HCT116 (cell line): ENCODE data around the gene DHRS12. TPM values are rescaled to one million over a fixed set of nuclear protein-coding genes. Genes with fewer than 3 reads are reported as not detected.

ENCODE experiments used
- ATAC-seq: fragments of 200-7000 bp; cut with Tn5 transposase; 2 replicates; pipeline ENCODE4 v1.9.1; 2020; ENCODE audit warnings: mild to moderate bottlenecking, moderate library complexity
- BruUV-seq: library from RNA; stranded (reverse); fragments of 400-500 nt; replicated peaks from 2 replicates; lab custom pipeline; 2021; lab: Mats Ljungman, UMichigan
- CTCF ChIA-PET: fragments of 300-600 bp; sonication (Branson Sonifier 250); formaldehyde crosslinking; loops from one replicate; lab custom pipeline; 2021; ENCODE audit warnings: antibody characterized with exemption; lab: Charles Lee
- POLR2A ChIA-PET: fragments of 300-600, 350-600 bp; sonication (Branson Sonifier 250); formaldehyde crosslinking; loops from one replicate; lab custom pipeline; 2021; ENCODE audit warnings: antibody characterized with exemption; lab: Charles Lee
- RAD21 ChIA-PET, 2 experiments: fragments of 300-600 bp; sonication (Branson Sonifier 250); formaldehyde crosslinking; loops; one replicate each; lab custom pipeline; 2023; ENCODE audit warnings: low total read pairs in 2 of 2; ENCODE audit not compliant: uncharacterized antibody in 2 of 2, unreplicated experiment in 2 of 2, low non-redundant PET in 1 of 2; lab: Charles Lee
- DNase-seq: peaks from one replicate; pipeline ENCODE4 v3.0.0-alpha.2; 2010; ENCODE audit warnings: low read depth, low spot score
- H2AFZ ChIP-seq: fragments of 200-600 bp; shearing (Covaris generic), sonication (generic); 2 replicates; pipeline ENCODE4 v1.6.1; 2017; ENCODE audit warnings: low read depth, mixed run types, mixed read lengths, antibody characterized with exemption, low read length; ENCODE audit not compliant: poor library complexity, severe bottlenecking
- H3K27ac ChIP-seq: 2 replicates; pipeline ENCODE4 v1.5.1; 2012; ENCODE audit warnings: low read depth, low read length
- H3K27me3 ChIP-seq: fragments of 200-600 bp; sonication (generic); 2 replicates; pipeline ENCODE4 v1.6.1; 2016; ENCODE audit warnings: mixed run types, low read length, mixed read lengths; ENCODE audit not compliant: insufficient read depth
- H3K36me3 ChIP-seq, 2 experiments: fragments of 200-500 bp in 1 of 2; fragments of 200-600 bp in 1 of 2; sonication (Bioruptor generic) in 1 of 2; sonication (generic) in 1 of 2; 2 replicates each; pipeline versions ENCODE4 v1.5.1 to v1.6.1; 2014 to 2016; ENCODE audit warnings: low read length in 2 of 2, inconsistent platforms in 1 of 2, mixed read lengths in 1 of 2, mixed run types in 1 of 2; ENCODE audit not compliant: insufficient read depth in 2 of 2, control insufficient read depth in 1 of 2
- H3K4me1 ChIP-seq, 2 experiments: fragments of 200-600 bp in 1 of 2; sonication (generic) in 1 of 2; 2 replicates each; pipeline versions ENCODE4 v1.5.1 to v1.6.1; 2012 to 2017; ENCODE audit warnings: low read length in 2 of 2, inconsistent platforms in 1 of 2, mild to moderate bottlenecking in 1 of 2, mixed read lengths in 1 of 2, mixed run types in 1 of 2, moderate library complexity in 1 of 2; ENCODE audit not compliant: insufficient read depth in 2 of 2, control insufficient read depth in 1 of 2
- H3K4me2 ChIP-seq: fragments of 200-600 bp; sonication (generic); 2 replicates; pipeline ENCODE4 v1.6.1; 2017; ENCODE audit warnings: mixed run types, low read length, mixed read lengths
- H3K4me3 ChIP-seq, 2 experiments: fragments of 200-600 bp in 1 of 2; sonication (generic) in 1 of 2; replicated peaks in 1 of 2; 2 replicates each; pipeline ENCODE4 v1.5.1; 2011 to 2016; ENCODE audit warnings: low read length in 2 of 2, control low read depth in 1 of 2, low read depth in 1 of 2, mild to moderate bottlenecking in 1 of 2, mixed read lengths in 1 of 2, mixed run types in 1 of 2
- H3K79me2 ChIP-seq: fragments of 200-600 bp; sonication (generic); 2 replicates; pipeline ENCODE4 v1.6.1; 2017; ENCODE audit warnings: mild to moderate bottlenecking, mixed run types, low read length, moderate library complexity, mixed read lengths; ENCODE audit not compliant: insufficient read depth
- H3K9ac ChIP-seq: fragments of 200-600 bp; sonication (generic); 2 replicates; pipeline ENCODE4 v1.6.1; 2016; ENCODE audit warnings: low read length, mixed read lengths
- H3K9me2 ChIP-seq: fragments of 200-600 bp; sonication (generic), shearing (Covaris generic); 2 replicates; pipeline ENCODE4 v1.6.1; 2017; ENCODE audit warnings: mixed run types, mild to moderate bottlenecking, moderate library complexity; ENCODE audit not compliant: insufficient read depth
- H3K9me3 ChIP-seq, 2 experiments: fragments of 200-500 bp in 1 of 2; fragments of 200-600 bp in 1 of 2; sonication (Bioruptor generic) in 1 of 2; sonication (generic) in 1 of 2; 2 replicates each; pipeline ENCODE4 v1.6.1; 2014 to 2017; ENCODE audit warnings: low read length in 2 of 2, mixed read lengths in 2 of 2, inconsistent platforms in 1 of 2, low read depth in 1 of 2, mild to moderate bottlenecking in 1 of 2, mixed run types in 1 of 2, moderate library complexity in 1 of 2; ENCODE audit not compliant: control insufficient read depth in 1 of 2, insufficient read depth in 1 of 2
- H4K20me1 ChIP-seq: fragments of 200-600 bp; sonication (generic), shearing (Covaris generic); 2 replicates; pipeline ENCODE4 v1.6.1; 2017; ENCODE audit warnings: mixed run types, mild to moderate bottlenecking, moderate library complexity; ENCODE audit not compliant: insufficient read depth
- CEBPB ChIP-seq: IDR thresholded peaks from 2 replicates; pipeline ENCODE4 v1.6.1; 2012; ENCODE audit warnings: low read depth
- ELF1 ChIP-seq: IDR thresholded peaks from 2 replicates; pipeline ENCODE4 v1.6.1; 2012; ENCODE audit warnings: low read depth, borderline replicate concordance
- EZH2phosphoT487 ChIP-seq: fragments of 200-600 bp; IDR thresholded peaks from 2 replicates; pipeline ENCODE4 v1.6.1; 2018; ENCODE audit warnings: antibody characterized with exemption, borderline replicate concordance
- FOSL1 ChIP-seq: IDR thresholded peaks from 2 replicates; pipeline ENCODE4 v1.6.1; 2012; ENCODE audit warnings: low read depth
- MAX ChIP-seq: IDR thresholded peaks from 2 replicates; pipeline ENCODE4 v1.6.1; 2012
- POLR2A ChIP-seq: IDR thresholded peaks from 2 replicates; pipeline ENCODE4 v1.7.0; 2011; ENCODE audit warnings: borderline replicate concordance; ENCODE audit not compliant: insufficient read depth, insufficient read length; ENCODE audit errors: extremely low read depth
- POLR2AphosphoS5 ChIP-seq: IDR thresholded peaks from 2 replicates; pipeline ENCODE4 v1.6.1; 2011; ENCODE audit warnings: mild to moderate bottlenecking, low read depth, low read length, moderate library complexity
- RAD21 ChIP-seq: IDR thresholded peaks from 2 replicates; pipeline ENCODE4 v1.6.1; 2012; ENCODE audit warnings: low read depth, mild to moderate bottlenecking
- REST ChIP-seq: IDR thresholded peaks from 2 replicates; pipeline ENCODE4 v1.6.1; 2012; ENCODE audit warnings: low read depth
- SIN3A ChIP-seq: IDR thresholded peaks from 2 replicates; pipeline ENCODE4 v1.6.1; 2012; ENCODE audit warnings: low read depth
- SP1 ChIP-seq: IDR thresholded peaks from 2 replicates; pipeline ENCODE4 v1.6.1; 2012; ENCODE audit warnings: low read depth
- SRF ChIP-seq: IDR thresholded peaks from 2 replicates; pipeline ENCODE4 v1.6.1; 2012; ENCODE audit warnings: low read depth
- YY1 ChIP-seq: IDR thresholded peaks from 2 replicates; pipeline ENCODE4 v1.6.1; 2011; ENCODE audit warnings: low read length, low read depth, moderate library complexity, mild to moderate bottlenecking; ENCODE audit not compliant: insufficient replicate concordance; ENCODE audit errors: extremely low read depth
- ZBTB33 ChIP-seq: IDR thresholded peaks from 2 replicates; pipeline ENCODE4 v1.6.1; 2011; ENCODE audit warnings: mild to moderate bottlenecking, low read length, moderate library complexity; ENCODE audit not compliant: insufficient replicate concordance; ENCODE audit errors: extremely low read depth
- ZFX ChIP-seq: fragments of 450-650 bp; IDR thresholded peaks from 2 replicates; pipeline ENCODE4 v1.6.1; 2017
- intact Hi-C: fragments of 100-400 bp; cut with micrococcal nuclease; formaldehyde crosslinking; loops from 2 replicates; pipeline ENCODE4 v1.10.0; 2022
- total RNA-seq: library from RNA; stranded (reverse); gene quantifications from one replicate; pipeline ENCODE4 v1.2.1, GENCODE V29; 2021; ENCODE audit not compliant: unreplicated experiment

Gene DHRS12
- total RNA-seq, 1 experiment from 2014 or later, result 3.9 TPM

GRCh38 chr13:51719394-51719793 lies 84.6 kb downstream of the DHRS12 start:
- H3K9ac ChIP-seq, result no peak overlapping the region
- peaks cover 3 to 15% of the 10 kb centered on the region in 2 experiments; a peak in 2 of 4 replicates for H3K4me1 ChIP-seq
- no peak overlapping the region for H3K4me3 ChIP-seq
- ChIA-PET CTCF (no interaction called here), POLR2A (no interaction called here), RAD21 (no interaction called here)
- H3K4me2 ChIP-seq, result no peak overlapping the region
- H3K27me3 ChIP-seq, result no peaks in the 10 kb centered on the region
- H3K79me2 ChIP-seq, result no peaks in the 10 kb centered on the region
- no peaks in the 10 kb centered on the region for H3K9me3 ChIP-seq
- H3K9me2 ChIP-seq, result no peaks in the 10 kb centered on the region
- ATAC-seq, result no peak
- H4K20me1 ChIP-seq, result no peaks in the 10 kb centered on the region
- no peak for DNase-seq
- no peaks in the 10 kb centered on the region for H3K36me3 ChIP-seq
- intact Hi-C loops, result no loop called here
- no peak overlapping the region for H3K27ac ChIP-seq
- H2AFZ ChIP-seq, result no peak overlapping the region
- TF ChIP-seq SIN3A, result no peak
- TF ChIP-seq SRF, result no peak
- TF ChIP-seq ZBTB33, result no peak
- TF ChIP-seq MAX, result no peak
- TF ChIP-seq YY1, result no peak
- no peak for TF ChIP-seq POLR2AphosphoS5
- no peak for TF ChIP-seq FOSL1
- TF ChIP-seq ELF1, result no peak
- no peak for TF ChIP-seq CEBPB
- no peak for TF ChIP-seq POLR2A
- TF ChIP-seq RAD21, result no peak
- TF ChIP-seq SP1, result no peak
- TF ChIP-seq REST, result no peak
- TF ChIP-seq ZFX, result no peak
- no peak for TF ChIP-seq EZH2phosphoT487
- BruUV-seq, result no TSS peak

Other genes with a start within 250 kb of the DHRS12 start
- 6.1 TPM for gene WDFY2, start 219.7 kb downstream of the DHRS12 start, total RNA-seq
- gene TMEM272, start 41.0 kb upstream of the DHRS12 start, total RNA-seq, result 0.17 TPM
- gene CCDC70, start 57.8 kb upstream of the DHRS12 start, total RNA-seq, result not detected
- 10.3 TPM for gene ATP7B, start 207.3 kb upstream of the DHRS12 start, total RNA-seq
- 22.6 TPM for gene ALG11, start 208.2 kb upstream of the DHRS12 start, total RNA-seq
- gene UTP14C, start 220.5 kb upstream of the DHRS12 start, total RNA-seq, result 9.0 TPM